ENCODE measurements around the gene PPP1R26. TPM values are rescaled to one million over a fixed set of nuclear protein-coding genes. Genes with fewer than 3 reads are reported as not detected.

Gene PPP1R26
- total and polyA plus RNA-seq, 2 of the 4 experiments (the other 2 are of a cell fraction), result 3.8 to 5.6 TPM

DNA sequence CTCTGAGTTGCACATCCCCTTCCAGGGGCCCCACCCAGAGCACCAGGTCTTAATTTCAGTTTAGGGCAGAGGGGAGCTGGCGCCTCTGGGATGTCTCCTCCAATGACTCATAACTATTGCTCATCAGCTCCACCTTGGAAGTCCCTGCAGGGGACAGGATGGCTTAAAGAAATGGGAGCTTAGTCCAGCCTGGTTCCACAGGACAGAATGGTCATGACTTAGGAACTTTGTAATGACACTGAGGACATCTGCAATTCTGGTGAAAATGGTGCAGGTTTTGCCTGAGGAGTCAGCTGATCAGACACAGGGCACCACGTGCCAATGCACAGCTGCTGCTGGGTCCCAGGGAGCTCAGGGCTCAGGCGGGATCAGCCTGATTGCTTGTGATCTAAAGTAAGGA, 16.4 kb upstream of the PPP1R26 start:
- Histone ChIP-seq H3K36me3 (ENCODE audit: control insufficient read depth, insufficient read depth, low read length) (no peaks in the 10 kb centered on the region), H3K27ac (ENCODE audit: insufficient read depth, low read length) (no peak overlapping the region), H3K4me2 (ENCODE audit: low read depth, low read length) (no peak overlapping the region), H3K14ac (replicated peaks; ENCODE audit: low read depth, low read length) (no peak overlapping the region), H4K91ac (ENCODE audit: insufficient read depth, low read depth, low read length) (no peak overlapping the region), H3K9ac (ENCODE audit: low read depth, low read length) (no peak overlapping the region), H2AK9ac (replicated peaks; ENCODE audit: low read depth, low read length, poor library complexity) (peak overlapping the region; percentile 68), H4K20me1 (ENCODE audit: insufficient read depth, low read length) (no peaks in the 10 kb centered on the region), H3K4me3 (ENCODE audit: insufficient read depth, low read depth, low read length) (no peak overlapping the region), H4K8ac (ENCODE audit: low read depth in 2 of 2, low read length in 2 of 2) (no peak overlapping the region), H2AK5ac (ENCODE audit: low read depth, low read length) (no peak overlapping the region), H2AFZ (replicated peaks; ENCODE audit: low read length, poor library complexity) (peak overlapping the region; percentile 72), H3K4me1 (ENCODE audit: control insufficient read depth, insufficient read depth, low read length) (peaks cover 3% of the 10 kb centered on the region), H2BK20ac (ENCODE audit: low read depth, low read length) (no peak overlapping the region), H3K23ac (ENCODE audit: low read depth, low read length) (no peak overlapping the region), H3K56ac (ENCODE audit: extremely low read depth, insufficient read depth, low read length) (no peak overlapping the region), H4K5ac (ENCODE audit: low read depth, low read length) (no peak overlapping the region), H3K4ac (ENCODE audit: low read depth, low read length) (no peak overlapping the region), H2BK120ac (ENCODE audit: low read depth, low read length) (no peak overlapping the region), H3K9me3 (ENCODE audit: control insufficient read depth, insufficient read depth, low read length) (no peaks in the 10 kb centered on the region), H3K18ac (ENCODE audit: low read depth, low read length) (no peak overlapping the region), H3K79me1 (ENCODE audit: low read depth in 1 of 2, low read length in 2 of 2) (no peaks in the 10 kb centered on the region), H2BK15ac (ENCODE audit: low read depth, low read length) (no peak overlapping the region), H3K27me3 (ENCODE audit: control insufficient read depth, insufficient read depth, low read length) (no peaks in the 10 kb centered on the region), H3K9me1 (ENCODE audit: insufficient read depth, low read length) (peaks cover 7% of the 10 kb centered on the region), H2BK5ac (ENCODE audit: low read depth, low read length, poor library complexity, severe bottlenecking) (no peak overlapping the region)
- dilution Hi-C loops (cut with HindIII; ENCODE audit: low sequenced_read_pairs, unreplicated experiment), result no loop called here
- intact Hi-C loops (cut with micrococcal nuclease), result no loop called here
- peak; percentile 71 for TF ChIP-seq USF2 (IDR thresholded peaks at IDR 0.05; ENCODE audit: low read depth, low read length)
- TF ChIP-seq MAFK (IDR thresholded peaks at IDR 0.05; ENCODE audit: low read depth, low read length), result no peak
- TF ChIP-seq FOS (IDR thresholded peaks at IDR 0.05; ENCODE audit: low read depth, low read length), result peak; percentile 77
- peak; percentile 45 for TF ChIP-seq CEBPB (IDR thresholded peaks at IDR 0.05; ENCODE audit: low read depth, low read length)
- ChIA-PET POLR2A (ENCODE audit: unreplicated experiment) (no interaction called here), CTCF (no interaction called here)
- BruUV-seq (replicated peaks), result no TSS peak
- WGBS, 2 experiments (ENCODE audit: extremely low coverage in 2 of 2, insufficient read length in 1 of 2), result no CpG with 5 or more reads among the region's 3 CpGs
- DNase-seq, result peak; percentile 54
- in situ Hi-C loops (cut with MboI; ENCODE audit: low sequenced_read_pairs), result no loop called here
- ATAC-seq (ENCODE audit: low read depth), result peak; percentile 84
